ENCODE data around the gene KHSRP. TPM values are rescaled to one million over a fixed set of nuclear protein-coding genes. Genes with fewer than 3 reads are reported as not detected.

Gene KHSRP
- total RNA-seq, 1 donor from 2014 or later, result 55.8 TPM

- FAIRE-seq (no peak), DNase-seq (ENCODE audit: low read depth) (no peak)
- TF ChIP-seq CTCF (IDR thresholded peaks at IDR 0.05; ENCODE audit: insufficient read depth, low read length, severe bottlenecking), result no peak
- Histone ChIP-seq H3K4me3 (ENCODE audit: low read depth, low read length) (peak overlapping the region; percentile 74), H3K36me3 (ENCODE audit: control insufficient read depth, insufficient read depth, low read length) (peaks cover 18% of the 10 kb centered on the region), H3K27me3 (ENCODE audit: control insufficient read depth, insufficient read depth, low read length) (no peaks in the 10 kb centered on the region)
Observed at GRCh38 chr19:6392221-6393073, 32.2 kb downstream of the KHSRP start.

- H3K4me3 ChIP-seq (ENCODE audit: low read depth, low read length), result no peak overlapping the region
- no peaks in the 10 kb centered on the region for H3K27me3 ChIP-seq (ENCODE audit: control insufficient read depth, insufficient read depth, low read length)
- peaks cover 38% of the 10 kb centered on the region for H3K36me3 ChIP-seq (ENCODE audit: control insufficient read depth, insufficient read depth, low read length)
- no peak for TF ChIP-seq CTCF (IDR thresholded peaks at IDR 0.05; ENCODE audit: insufficient read depth, low read length, severe bottlenecking)
- DNase-seq (ENCODE audit: low read depth) (no peak), FAIRE-seq (no peak)
Observed at GRCh38 chr19:6387372-6387771, 37.2 kb downstream of the KHSRP start.

- FAIRE-seq, result no peak
- no peak for TF ChIP-seq CTCF (IDR thresholded peaks at IDR 0.05; ENCODE audit: insufficient read depth, low read length, severe bottlenecking)
- no peak for DNase-seq (ENCODE audit: low read depth)
- Histone ChIP-seq H3K4me3 (ENCODE audit: low read depth, low read length) (no peak overlapping the region), H3K27me3 (ENCODE audit: control insufficient read depth, insufficient read depth, low read length) (no peaks in the 10 kb centered on the region), H3K36me3 (ENCODE audit: control insufficient read depth, insufficient read depth, low read length) (peaks cover 49% of the 10 kb centered on the region)
Observed at GRCh38 chr19:6384381-6384780, 40.2 kb downstream of the KHSRP start.

- TF ChIP-seq CTCF (IDR thresholded peaks at IDR 0.05; ENCODE audit: insufficient read depth, low read length, severe bottlenecking), result no peak
- Histone ChIP-seq H3K36me3 (ENCODE audit: control insufficient read depth, insufficient read depth, low read length) (peaks cover 41% of the 10 kb centered on the region), H3K4me3 (ENCODE audit: low read depth, low read length) (no peak overlapping the region), H3K27me3 (ENCODE audit: control insufficient read depth, insufficient read depth, low read length) (no peaks in the 10 kb centered on the region)
- DNase-seq (ENCODE audit: low read depth) (no peak), FAIRE-seq (no peak)
Observed at GRCh38 chr19:6383188-6383587, 41.4 kb downstream of the KHSRP start.

GRCh38 chr19:6381030-6381750 is 43.4 kb downstream of the KHSRP start:
- TF ChIP-seq CTCF (IDR thresholded peaks at IDR 0.05; ENCODE audit: insufficient read depth, low read length, severe bottlenecking), result no peak
- Histone ChIP-seq H3K4me3 (ENCODE audit: low read depth, low read length) (no peak overlapping the region), H3K36me3 (ENCODE audit: control insufficient read depth, insufficient read depth, low read length) (peaks cover 33% of the 10 kb centered on the region), H3K27me3 (ENCODE audit: control insufficient read depth, insufficient read depth, low read length) (no peaks in the 10 kb centered on the region)
- FAIRE-seq (no peak), DNase-seq (ENCODE audit: low read depth) (no peak)
